ENCODE measurements around the gene CDS2.

Gene CDS2

GRCh38 chr20:5215672-5216304 lies 89.0 kb downstream of the CDS2 start:
- Histone ChIP-seq H4K20me1 (ENCODE audit: insufficient read depth) (no peaks in the 10 kb centered on the region), H3K9ac (no peak overlapping the region), H3K4me1 (ENCODE audit: low read depth, poor library complexity, severe bottlenecking) (no peaks in the 10 kb centered on the region), H3K27me3 (ENCODE audit: insufficient read depth, low read depth) (no peaks in the 10 kb centered on the region), H2AFZ (ENCODE audit: low read depth) (no peak overlapping the region), H3K4me2 (no peak overlapping the region), H3K27ac (no peak overlapping the region), H3K4me3 (IDR thresholded peaks at IDR 0.05; ENCODE audit: insufficient read depth, low read depth, low read length) (no peak overlapping the region), H3K79me2 (ENCODE audit: insufficient read depth, low read depth) (no peaks in the 10 kb centered on the region), H3K36me3 (ENCODE audit: insufficient read depth) (no peaks in the 10 kb centered on the region)
- TF ChIP-seq CTCF (conservative IDR thresholded peaks at IDR 0.05; ENCODE audit: low read depth, low read length): no peak

GRCh38 chr20:5216663-5217062 lies 89.9 kb downstream of the CDS2 start:
- Histone ChIP-seq H3K27me3 (ENCODE audit: insufficient read depth, low read depth) (no peaks in the 10 kb centered on the region), H3K27ac (no peak overlapping the region), H3K36me3 (ENCODE audit: insufficient read depth) (no peaks in the 10 kb centered on the region), H3K9ac (no peak overlapping the region), H3K79me2 (ENCODE audit: insufficient read depth, low read depth) (no peaks in the 10 kb centered on the region), H2AFZ (ENCODE audit: low read depth) (no peak overlapping the region), H3K4me2 (no peak overlapping the region), H3K4me1 (ENCODE audit: low read depth, poor library complexity, severe bottlenecking) (no peaks in the 10 kb centered on the region), H3K4me3 (IDR thresholded peaks at IDR 0.05; ENCODE audit: insufficient read depth, low read depth, low read length) (no peak overlapping the region), H4K20me1 (ENCODE audit: insufficient read depth) (no peaks in the 10 kb centered on the region)
- TF ChIP-seq CTCF (conservative IDR thresholded peaks at IDR 0.05; ENCODE audit: low read depth, low read length): no peak

GRCh38 chr20:5217616-5218015 lies 90.8 kb downstream of the CDS2 start:
- H4K20me1 ChIP-seq (ENCODE audit: insufficient read depth): no peaks in the 10 kb centered on the region
- no peak overlapping the region for H3K9ac ChIP-seq
- H2AFZ ChIP-seq (ENCODE audit: low read depth): no peak overlapping the region
- H3K27me3 ChIP-seq (ENCODE audit: insufficient read depth, low read depth): no peaks in the 10 kb centered on the region
- no peak for TF ChIP-seq CTCF (conservative IDR thresholded peaks at IDR 0.05; ENCODE audit: low read depth, low read length)
- no peaks in the 10 kb centered on the region for H3K79me2 ChIP-seq (ENCODE audit: insufficient read depth, low read depth)
- H3K4me3 ChIP-seq (IDR thresholded peaks at IDR 0.05; ENCODE audit: insufficient read depth, low read depth, low read length): no peak overlapping the region
- no peak overlapping the region for H3K4me2 ChIP-seq
- no peaks in the 10 kb centered on the region for H3K4me1 ChIP-seq (ENCODE audit: low read depth, poor library complexity, severe bottlenecking)
- H3K36me3 ChIP-seq (ENCODE audit: insufficient read depth): no peaks in the 10 kb centered on the region
- no peak overlapping the region for H3K27ac ChIP-seq

GRCh38 chr20:5220321-5221060 lies 93.7 kb downstream of the CDS2 start:
- Histone ChIP-seq H3K4me2 (no peak overlapping the region), H3K36me3 (ENCODE audit: insufficient read depth) (no peaks in the 10 kb centered on the region), H3K27ac (no peak overlapping the region), H3K4me3 (IDR thresholded peaks at IDR 0.05; ENCODE audit: insufficient read depth, low read depth, low read length) (no peak overlapping the region), H4K20me1 (ENCODE audit: insufficient read depth) (no peaks in the 10 kb centered on the region), H2AFZ (ENCODE audit: low read depth) (no peak overlapping the region), H3K79me2 (ENCODE audit: insufficient read depth, low read depth) (no peaks in the 10 kb centered on the region), H3K27me3 (ENCODE audit: insufficient read depth, low read depth) (no peaks in the 10 kb centered on the region), H3K9ac (no peak overlapping the region), H3K4me1 (ENCODE audit: low read depth, poor library complexity, severe bottlenecking) (no peaks in the 10 kb centered on the region)
- TF ChIP-seq CTCF (conservative IDR thresholded peaks at IDR 0.05; ENCODE audit: low read depth, low read length): no peak

All from KMS-11 (cell line).